Spleen (tissue), 11 donors: ENCODE results near the gene CDC42EP1. TPM values are rescaled to one million over a fixed set of nuclear protein-coding genes. Genes with fewer than 3 reads are reported as not detected.

Experiments used
- polyA plus RNA-seq, 3 donors: library from polyadenylated mRNA; stranded (reverse); fragments of 200-250 nt; gene quantifications; one replicate each; pipeline ENCODE4 v1.2.1, GENCODE V29; 2013
- small RNA-seq, 4 donors: library from RNA; depleted of rRNA; stranded (forward); fragments of <200 nt; gene quantifications; one replicate each; pipeline ENCODE3, GENCODE V24; 2016
- total RNA-seq, 7 donors: library from RNA; depleted of rRNA in 3 of 7; stranded (reverse); fragments of >200 nt in 3 of 7; fragmentation: NEBNext Ultra II Directional in 4 of 7; extraction: Animal tissue kit (Norgen Biotek cat#: 25700) in 4 of 7; gene quantifications; one replicate each; pipeline versions ENCODE4 v1.1.0 to v1.2.1, GENCODE V29; 2016 to 2021
- donor health status: healthy with polysubstance abuse.
- donor health status: DM: no; HTN: no; CAD: no; lungs with moderate emphysema.
- donor health status: DM: no; HTN: no; CAD: no.
- donor health status: Bipolar disorder and iron deficiency.
- donor health status: healthy.
- donor health status: DM: no; HTN: no; CAD: no.
- donor health status: DM: yes; HTN: yes; CAD: no.

CDC42EP1 gene
- total and polyA plus RNA-seq, 10 donors = 4.6 to 35.7 (median 20.1) TPM

Small RNA genes lying within 50 kb of the gene (small RNA-seq; reads per million reads assigned to genes)
- 0 reads per million in 4 donors for gene RF00017

Other genes with a start within 250 kb of the CDC42EP1 start
- under 1 TPM in 6 of 7 donors, not detected in 1; 0.05 to 0.19 (median 0.10) TPM for gene ELFN2, start 133.0 kb upstream of the CDC42EP1 start, total RNA-seq
- under 1 TPM; 0.02 to 0.10 (median 0.02) TPM for gene ELFN2, start 133.0 kb upstream of the CDC42EP1 start, polyA plus RNA-seq
- gene MFNG, start 74.1 kb upstream of the CDC42EP1 start, total RNA-seq = 100 to 1,000 TPM in 4 of 7 donors, 10 to 100 TPM in 3; 93.5 to 138 (median 101) TPM
- gene MFNG, start 74.1 kb upstream of the CDC42EP1 start, polyA plus RNA-seq = 10 to 100 TPM; 38.7 to 65.8 (median 51.1) TPM
- 10 to 100 TPM in 4 of 7 donors, 1 to 10 TPM in 3; 6.9 to 12.5 (median 11.3) TPM for gene CARD10, start 41.1 kb upstream of the CDC42EP1 start, total RNA-seq
- 1 to 10 TPM; 2.5 to 9.1 (median 5.7) TPM for gene CARD10, start 41.1 kb upstream of the CDC42EP1 start, polyA plus RNA-seq
- gene LGALS2, start 19.6 kb downstream of the CDC42EP1 start, total RNA-seq = 10 to 100 TPM in 5 of 7 donors, 1 to 10 TPM in 1, not detected in 1; 3.9 to 22.8 (median 12.8) TPM
- gene LGALS2, start 19.6 kb downstream of the CDC42EP1 start, polyA plus RNA-seq = 10 to 100 TPM; 21.1 to 41.8 (median 25.5) TPM
- 100 to 1,000 TPM in 1 of 7 donors, 10 to 100 TPM in 6; 67.6 to 115 (median 82.6) TPM for gene GGA1, start 48.4 kb downstream of the CDC42EP1 start, total RNA-seq
- gene GGA1, start 48.4 kb downstream of the CDC42EP1 start, polyA plus RNA-seq = 100 to 1,000 TPM in 2 of 3 donors, 10 to 100 TPM in 1; 43.4 to 134 (median 121) TPM
- 10 to 100 TPM; 38.0 to 78.9 (median 61.2) TPM for gene SH3BP1, start 79.2 kb downstream of the CDC42EP1 start, total RNA-seq
- gene SH3BP1, start 79.2 kb downstream of the CDC42EP1 start, polyA plus RNA-seq = 10 to 100 TPM; 17.7 to 51.7 (median 35.2) TPM
- gene PDXP, start 98.2 kb downstream of the CDC42EP1 start, total RNA-seq = 10 to 100 TPM in 5 of 7 donors, 1 to 10 TPM in 2; 9.3 to 17.8 (median 11.2) TPM
- gene PDXP, start 98.2 kb downstream of the CDC42EP1 start, polyA plus RNA-seq = 10 to 100 TPM; 14.7 to 26.6 (median 15.4) TPM
- 100 to 1,000 TPM; 158 to 544 (median 389) TPM for gene LGALS1, start 115.2 kb downstream of the CDC42EP1 start, total RNA-seq
- 100 to 1,000 TPM; 371 to 519 (median 445) TPM for gene LGALS1, start 115.2 kb downstream of the CDC42EP1 start, polyA plus RNA-seq
- gene NOL12, start 125.9 kb downstream of the CDC42EP1 start, total RNA-seq = 10 to 100 TPM; 24.0 to 55.3 (median 30.2) TPM
- 10 to 100 TPM; 28.5 to 33.9 (median 31.1) TPM for gene NOL12, start 125.9 kb downstream of the CDC42EP1 start, polyA plus RNA-seq
- 100 to 1,000 TPM in 5 of 7 donors, 10 to 100 TPM in 2; 69.9 to 151 (median 106) TPM for gene TRIOBP, start 136.6 kb downstream of the CDC42EP1 start, total RNA-seq
- gene TRIOBP, start 136.6 kb downstream of the CDC42EP1 start, polyA plus RNA-seq = 10 to 100 TPM; 24.6 to 62.0 (median 34.2) TPM
- 1 to 10 TPM in 5 of 7 donors, under 1 TPM in 1, not detected in 1; 0.94 to 2.2 (median 1.7) TPM for gene GCAT, start 247.5 kb downstream of the CDC42EP1 start, total RNA-seq
- 1 to 10 TPM; 1.7 to 3.9 (median 1.9) TPM for gene GCAT, start 247.5 kb downstream of the CDC42EP1 start, polyA plus RNA-seq